Stimulated activated CD4-positive, alpha-beta T cell treated with anti-CD3 and anti-CD28 coated beads, Interleukin-1b, Interleukin-23, amount 100 ng/mL, for 48 hours (primary cell): ENCODE measurements around the gene MSGN1.

Source experiments
- DNase-seq: peaks from one replicate; pipeline ENCODE4 v3.0.0-alpha.2; 2020

Gene MSGN1

GRCh38 chr2:17816396-17817245 is at the start of gene MSGN1:
Gene MSGN1 (plus strand): TSS chr2:17816460. CDS start chr2:17816519, 59 bp downstream.
- DNase-seq, result no peak

- DNase-seq, result no peak
Observed at GRCh38 chr2:17768894-17769293, 47.4 kb upstream of the MSGN1 start.

GRCh38 chr2:17771956-17772355 is 44.3 kb upstream of the MSGN1 start:
- no peak for DNase-seq

- no peak for DNase-seq
Observed at GRCh38 chr2:17772532-17772931, 43.7 kb upstream of the MSGN1 start.

GRCh38 chr2:17780546-17780945 is 35.7 kb upstream of the MSGN1 start:
- DNase-seq, result no peak

- no peak for DNase-seq
Observed at GRCh38 chr2:17781482-17781881, 34.8 kb upstream of the MSGN1 start.

- DNase-seq, result no peak
Observed at GRCh38 chr2:17786727-17787126, 29.5 kb upstream of the MSGN1 start.

- DNase-seq, result no peak
Observed at GRCh38 chr2:17788773-17789172, 27.5 kb upstream of the MSGN1 start.

- peak; percentile 18 for DNase-seq
Observed at GRCh38 chr2:17790536-17790935, 25.7 kb upstream of the MSGN1 start.

GRCh38 chr2:17791121-17791816 is 25.0 kb upstream of the MSGN1 start:
- no peak for DNase-seq

GRCh38 chr2:17791817-17792130 is 24.5 kb upstream of the MSGN1 start:
- no peak for DNase-seq

- no peak for DNase-seq
Observed at GRCh38 chr2:17792515-17792914, 23.7 kb upstream of the MSGN1 start.

GRCh38 chr2:17793296-17793695 is 23.0 kb upstream of the MSGN1 start:
- DNase-seq, result no peak

GRCh38 chr2:17793803-17794354 is 22.4 kb upstream of the MSGN1 start:
- DNase-seq, result no peak

GRCh38 chr2:17795309-17795708 is 21.0 kb upstream of the MSGN1 start:
- no peak for DNase-seq

- no peak for DNase-seq
Observed at GRCh38 chr2:17798338-17798737, 17.9 kb upstream of the MSGN1 start.

GRCh38 chr2:17799301-17800120 is 16.7 kb upstream of the MSGN1 start:
- DNase-seq, result no peak

GRCh38 chr2:17800219-17800618 is 16.0 kb upstream of the MSGN1 start:
- DNase-seq, result no peak

GRCh38 chr2:17800693-17801458 is 15.4 kb upstream of the MSGN1 start:
- DNase-seq, result no peak

- no peak for DNase-seq
Observed at GRCh38 chr2:17803497-17803896, 12.8 kb upstream of the MSGN1 start.

- DNase-seq, result no peak
Observed at GRCh38 chr2:17804358-17804757, 11.9 kb upstream of the MSGN1 start.

- no peak for DNase-seq
Observed at GRCh38 chr2:17805166-17805565, 11.1 kb upstream of the MSGN1 start.
